Sigmoid colon (tissue), 4 donors: ENCODE results near the gene TMEM132D.

Experiments
- EP300 ChIP-seq, 4 donors: sonication (generic); formaldehyde crosslinking; IDR thresholded peaks; one replicate each; pipeline ENCODE4 v1.6.1; 2017; ENCODE audit warnings: antibody characterized with exemption in 4 of 4
- POLR2A ChIP-seq, 2 donors: fragments of 450-650 bp; IDR thresholded peaks; one replicate each; pipeline ENCODE4 v1.6.1; 2016; ENCODE audit warnings: antibody characterized with exemption in 2 of 2, mild to moderate bottlenecking in 2 of 2, moderate library complexity in 2 of 2
- POLR2AphosphoS5 ChIP-seq, 4 donors: sonication (generic); formaldehyde crosslinking; IDR thresholded peaks; one replicate each; pipeline ENCODE4 v1.6.1; 2017; ENCODE audit warnings: antibody characterized with exemption in 4 of 4
- TF ChIP-seq, protein P1 (sequence below), 4 experiments: fragments of 450-650 bp in 3 of 4; fragments of 200-600 bp in 1 of 4; IDR thresholded peaks; one replicate each; pipeline ENCODE4 v1.5.1; 2016 to 2019; ENCODE audit warnings: antibody characterized with exemption in 4 of 4, mild to moderate bottlenecking in 3 of 4, moderate library complexity in 2 of 4

- TF ChIP-seq, protein P1, sequence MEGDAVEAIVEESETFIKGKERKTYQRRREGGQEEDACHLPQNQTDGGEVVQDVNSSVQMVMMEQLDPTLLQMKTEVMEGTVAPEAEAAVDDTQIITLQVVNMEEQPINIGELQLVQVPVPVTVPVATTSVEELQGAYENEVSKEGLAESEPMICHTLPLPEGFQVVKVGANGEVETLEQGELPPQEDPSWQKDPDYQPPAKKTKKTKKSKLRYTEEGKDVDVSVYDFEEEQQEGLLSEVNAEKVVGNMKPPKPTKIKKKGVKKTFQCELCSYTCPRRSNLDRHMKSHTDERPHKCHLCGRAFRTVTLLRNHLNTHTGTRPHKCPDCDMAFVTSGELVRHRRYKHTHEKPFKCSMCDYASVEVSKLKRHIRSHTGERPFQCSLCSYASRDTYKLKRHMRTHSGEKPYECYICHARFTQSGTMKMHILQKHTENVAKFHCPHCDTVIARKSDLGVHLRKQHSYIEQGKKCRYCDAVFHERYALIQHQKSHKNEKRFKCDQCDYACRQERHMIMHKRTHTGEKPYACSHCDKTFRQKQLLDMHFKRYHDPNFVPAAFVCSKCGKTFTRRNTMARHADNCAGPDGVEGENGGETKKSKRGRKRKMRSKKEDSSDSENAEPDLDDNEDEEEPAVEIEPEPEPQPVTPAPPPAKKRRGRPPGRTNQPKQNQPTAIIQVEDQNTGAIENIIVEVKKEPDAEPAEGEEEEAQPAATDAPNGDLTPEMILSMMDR (IDR thresholded peaks at IDR 0.05): no peak
- no peak for TF ChIP-seq POLR2AphosphoS5 (IDR thresholded peaks at IDR 0.05)
- TF ChIP-seq EP300 (IDR thresholded peaks at IDR 0.05): no peak
- TF ChIP-seq POLR2A (IDR thresholded peaks at IDR 0.05): no peak
Observed at GRCh38 chr12:129025055-129025454, 878.8 kb downstream of the TMEM132D start.
